Erythroblast (primary cell): ENCODE results near the gene PTPRN2.

ENCODE experiments used
- GATA1 ChIP-seq: IDR thresholded peaks from 2 replicates; pipeline ENCODE4 v1.6.1; 2011; ENCODE audit warnings: low read depth, mild to moderate bottlenecking, control low read depth, low read length, moderate library complexity
- POLR2A ChIP-seq: IDR thresholded peaks from 2 replicates; pipeline ENCODE4 v1.6.1; 2011; ENCODE audit warnings: mild to moderate bottlenecking, low read length

GRCh38 chr7:158542651-158543566 lies 44.7 kb downstream of the PTPRN2 start:
- TF ChIP-seq POLR2A (no peak), GATA1 (no peak)
